K562 (cell line): Measurements from ENCODE around the gene RPLP2. TPM values are rescaled to one million over a fixed set of nuclear protein-coding genes. Genes with fewer than 3 reads are reported as not detected.

Source experiments
- ATAC-seq: fragments of 200-7000 bp; cut with Tn5 transposase; 3 replicates; pipeline ENCODE4 v1.9.1; 2020; ENCODE audit warnings: moderate library complexity
- BruUV-seq: library from RNA; stranded (reverse); fragments of 400-500 nt; replicated peaks from 2 replicates; lab custom pipeline; 2021; lab: Mats Ljungman, UMichigan
- CTCF ChIA-PET: fragments of 300-600 bp; formaldehyde crosslinking; extraction: SDS; loops from one replicate; lab custom pipeline; 2021; ENCODE audit warnings: low intra/inter-chr PET ratio; lab: Yijun Ruan, JAX
- POLR2A ChIA-PET: fragments of 300-600, 350-650 bp; sonication (Branson Sonifier 250); formaldehyde crosslinking; extraction: SDS; loops from one replicate; lab custom pipeline; 2021; ENCODE audit warnings: antibody characterized with exemption, inconsistent platforms; lab: Yijun Ruan, JAX
- DNase-seq, 4 experiments: peaks; one replicate each; pipeline versions ENCODE4 v3.0.0 to v3.0.0-alpha.2; 2011 to 2018; ENCODE audit warnings: low spot score in 3 of 4, mixed read lengths in 3 of 4; ENCODE audit errors: extremely low read depth in 1 of 4
- FAIRE-seq: peaks from 2 replicates; lab custom pipeline; 2011; peaks lifted over from hg19 to GRCh38; lab: Jason Lieb, UNC
- H2AFZ ChIP-seq: 2 replicates; pipeline ENCODE4 v1.6.0; 2011; ENCODE audit warnings: low read depth, low read length, control low read depth, inconsistent platforms
- H3K27ac ChIP-seq: fragments of 200-600 bp; 3 replicates; pipeline ENCODE4 v1.8.0; 2011; ENCODE audit warnings: low read depth, mild to moderate bottlenecking, control low read depth, inconsistent platforms, low read length, moderate library complexity, mixed read lengths; ENCODE audit errors: extremely low read depth
- H3K27me3 ChIP-seq, 2 experiments: fragments of 300-600 bp in 1 of 2; 2 replicates in 1 of 2; 3 replicates in 1 of 2; pipeline versions ENCODE4 v1.6.0 to v1.8.0; 2011; ENCODE audit warnings: inconsistent platforms in 2 of 2, low read length in 2 of 2, mild to moderate bottlenecking in 1 of 2, mixed read lengths in 1 of 2, moderate library complexity in 1 of 2; ENCODE audit not compliant: control insufficient read depth in 2 of 2, insufficient read depth in 2 of 2
- H3K36me3 ChIP-seq: fragments of 300-600 bp; 3 replicates; pipeline ENCODE4 v1.8.0; 2011; ENCODE audit warnings: mild to moderate bottlenecking, low read length, inconsistent platforms; ENCODE audit not compliant: control insufficient read depth, insufficient read depth
- H3K4me1 ChIP-seq, 2 experiments: fragments of 200-600 bp in 1 of 2; replicated peaks in 1 of 2; 2 replicates in 1 of 2; 3 replicates in 1 of 2; pipeline versions ENCODE4 v1.5.1 to v1.8.0; 2011; ENCODE audit warnings: inconsistent platforms in 2 of 2, low read length in 2 of 2, mild to moderate bottlenecking in 1 of 2, mixed read lengths in 1 of 2, moderate library complexity in 1 of 2; ENCODE audit not compliant: control insufficient read depth in 2 of 2, insufficient read depth in 2 of 2
- H3K4me2 ChIP-seq: 2 replicates; pipeline ENCODE4 v1.6.1; 2011; ENCODE audit warnings: low read length, control low read depth, inconsistent platforms, mixed read lengths; ENCODE audit not compliant: insufficient read depth
- H3K4me3 ChIP-seq: fragments of 200-600 bp; sonication (generic), shearing (Covaris generic); 2 replicates; pipeline ENCODE4 v1.5.1; 2016; ENCODE audit warnings: control low read depth, inconsistent platforms
- H3K79me2 ChIP-seq: fragments of 200-600 bp; 3 replicates; pipeline ENCODE4 v1.8.0; 2011; ENCODE audit warnings: low read length, inconsistent platforms; ENCODE audit not compliant: control insufficient read depth, insufficient read depth
- H3K9ac ChIP-seq, 2 experiments: 2 replicates each; pipeline versions ENCODE4 v1.6.0 to v1.6.1; 2011; ENCODE audit warnings: low read depth in 2 of 2, low read length in 2 of 2, control low read depth in 1 of 2, inconsistent platforms in 1 of 2, mild to moderate bottlenecking in 1 of 2, mixed read lengths in 1 of 2; ENCODE audit not compliant: insufficient read depth in 1 of 2
- H3K9me1 ChIP-seq: one replicate; pipeline ENCODE4 v1.6.0; 2011; ENCODE audit warnings: inconsistent platforms, mild to moderate bottlenecking, low read length, moderate library complexity; ENCODE audit not compliant: control insufficient read depth, insufficient read depth
- H3K9me3 ChIP-seq: replicated peaks from 2 replicates; pipeline ENCODE4 v1.5.1; 2011; ENCODE audit warnings: low read depth, low read length, inconsistent platforms; ENCODE audit not compliant: control insufficient read depth, insufficient read depth
- H4K20me1 ChIP-seq: replicated peaks from 2 replicates; pipeline ENCODE4 v1.6.1; 2011; ENCODE audit warnings: low read length, inconsistent platforms, mixed read lengths; ENCODE audit not compliant: control insufficient read depth, insufficient read depth
- BRD9 ChIP-seq: fragments of 450-650 bp; IDR thresholded peaks from 2 replicates; pipeline ENCODE4 v1.6.1; 2018; ENCODE audit warnings: low read depth; ENCODE audit not compliant: partially characterized antibody
- CREBBP ChIP-seq: IDR thresholded peaks from one replicate; pipeline ENCODE4 v1.6.1; 2012; ENCODE audit warnings: low read depth, mild to moderate bottlenecking, control low read depth, inconsistent platforms, low read length
- EGR1 ChIP-seq: fragments of 450-650 bp; conservative IDR thresholded peaks from 2 replicates; pipeline ENCODE4 v1.6.1; 2017; ENCODE audit warnings: mild to moderate bottlenecking
- GATAD2A ChIP-seq: fragments of 450-650 bp; IDR thresholded peaks from 2 replicates; pipeline ENCODE4 v1.6.1; 2017
- MAZ ChIP-seq, 2 experiments: fragments of 450-650 bp in 1 of 2; sonication (generic) in 1 of 2; formaldehyde crosslinking; IDR thresholded peaks in 1 of 2; conservative IDR thresholded peaks in 1 of 2; 2 replicates each; pipeline versions ENCODE4 v1.4.0 to v1.5.0; 2020; ENCODE audit warnings: mild to moderate bottlenecking in 1 of 2, missing genetic modification reagents in 1 of 2
- MED1 ChIP-seq: sonication (generic); formaldehyde crosslinking; IDR thresholded peaks from 2 replicates; pipeline ENCODE4 v1.8.1; 2023; ENCODE audit warnings: missing genetic modification reagents, borderline replicate concordance
- MEIS2 ChIP-seq: fragments of 450-650 bp; IDR thresholded peaks from 2 replicates; pipeline ENCODE4 v1.6.1; 2014; ENCODE audit warnings: mild to moderate bottlenecking; ENCODE audit not compliant: partially characterized antibody
- MXI1 ChIP-seq: IDR thresholded peaks from 2 replicates; pipeline ENCODE4 v1.6.1; 2011; ENCODE audit warnings: low read depth, mild to moderate bottlenecking, improper control_type of control experiment, low read length
- NFIC ChIP-seq: fragments of 450-650 bp; IDR thresholded peaks from 2 replicates; pipeline ENCODE4 v1.6.1; 2017; ENCODE audit warnings: mild to moderate bottlenecking, inconsistent platforms
- NFXL1 ChIP-seq: fragments of 450-650 bp; formaldehyde crosslinking; IDR thresholded peaks from 2 replicates; pipeline ENCODE4 v1.4.0; 2021; ENCODE audit warnings: mild to moderate bottlenecking
- RBM14 ChIP-seq: fragments of 200-400 bp; formaldehyde crosslinking; IDR thresholded peaks from 2 replicates; pipeline ENCODE4 v1.6.1; 2018; ENCODE audit warnings: low read depth, mild to moderate bottlenecking, low read length, moderate library complexity, borderline replicate concordance; ENCODE audit not compliant: insufficient read depth
- RBM39 ChIP-seq: fragments of 200-400 bp; formaldehyde crosslinking; optimal IDR thresholded peaks from 2 replicates; pipeline ENCODE3; 2018; ENCODE audit warnings: low read depth, low read length
- SP1 ChIP-seq: sonication (generic); formaldehyde crosslinking; IDR thresholded peaks from 2 replicates; pipeline ENCODE4 v1.8.1; 2022; ENCODE audit warnings: mild to moderate bottlenecking, missing genetic modification reagents
- SUPT5H ChIP-seq: fragments of 450-650 bp; IDR thresholded peaks from 2 replicates; pipeline ENCODE4 v1.6.1; 2016
- TAF15 ChIP-seq: fragments of 200-400 bp; formaldehyde crosslinking; IDR thresholded peaks from 2 replicates; pipeline ENCODE4 v1.6.1; 2017; ENCODE audit warnings: mild to moderate bottlenecking, low read depth, low read length, moderate library complexity
- ZC3H11A ChIP-seq: IDR thresholded peaks from 2 replicates; pipeline ENCODE4 v1.6.1; 2012; ENCODE audit warnings: low read depth, low read length, improper control_type of control experiment
- ZNF586 ChIP-seq: fragments of 450-650 bp; formaldehyde crosslinking; conservative IDR thresholded peaks from 2 replicates; pipeline ENCODE4 v1.4.0; 2020; ENCODE audit warnings: mild to moderate bottlenecking, moderate library complexity
- ZNF76 ChIP-seq: fragments of 250-450 bp; sonication (Bioruptor Pico); IDR thresholded peaks from 2 replicates; pipeline ENCODE4 v1.4.0; 2020; ENCODE audit warnings: mild to moderate bottlenecking, moderate library complexity, borderline replicate concordance
- ZNF830 ChIP-seq: fragments of 250-450 bp; sonication (Bioruptor Pico); IDR thresholded peaks from 2 replicates; pipeline ENCODE4 v1.5.0; 2021; ENCODE audit warnings: mild to moderate bottlenecking
- WGBS: fragments of 100-300 bp; shearing (Covaris generic); methylation state at CpG from one replicate; pipeline ENCODE4 v1.1.6; 2016; ENCODE audit warnings: low coverage, mixed read lengths; ENCODE audit not compliant: insufficient coverage; ENCODE audit errors: missing lambda C conversion rate; 5-methylcytosine and 5-hydroxymethylcytosine counted together
- in situ Hi-C: fragments of 300-500 bp; cut with MboI; formaldehyde crosslinking; loops from 4 replicates; pipeline ENCODE4 v1.15.0; 2018; ENCODE audit warnings: inconsistent platforms, mixed read lengths
- intact Hi-C: fragments of 100-400 bp; cut with micrococcal nuclease; formaldehyde crosslinking; loops from 2 replicates; pipeline ENCODE4 v1.14.2; 2022
- polyA plus RNA-seq, 8 experiments: library from polyadenylated mRNA; depleted of rRNA in 4 of 8; stranded (reverse) in 5 of 8; unstranded in 3 of 8; fragments of >200 nt; fragmentation: Nextera tagmentation in 2 of 8; fragmentation: Illumina TruSeq in 1 of 8; extraction: Ambion mirVana in 2 of 8; extraction: Trizol in 1 of 8; gene quantifications; 2 replicates each; pipeline versions ENCODE4 v1.2.1 to v1.2.3, GENCODE V29; 2011 to 2014; ENCODE audit warnings: inconsistent platforms in 1 of 8, missing spikeins in 1 of 8
- total RNA-seq, 7 experiments: library from RNA; depleted of rRNA in 6 of 7; stranded (reverse); fragments of >200 nt in 6 of 7; fragmentation: Illumina TruSeq in 2 of 7; extraction: Trizol in 2 of 7; gene quantifications; 2 replicates each; pipeline versions ENCODE4 v1.2.1 to v1.2.3, GENCODE V29; 2011 to 2021; ENCODE audit warnings: low replicate concordance in 1 of 7
- TF ChIP-seq, protein P1 (sequence below): fragments of 450-650 bp; conservative IDR thresholded peaks from 2 replicates; pipeline ENCODE4 v1.6.1; 2016; ENCODE audit warnings: missing genetic modification characterization, low read depth, mild to moderate bottlenecking, missing compliant biosample characterization, moderate library complexity
- TF ChIP-seq, protein P2 (sequence below): fragments of 250-450 bp; sonication (Bioruptor Pico); IDR thresholded peaks from 2 replicates; pipeline ENCODE4 v1.5.1; 2021; ENCODE audit warnings: mild to moderate bottlenecking
- TF ChIP-seq, protein P3 (sequence below): sonication (generic); formaldehyde crosslinking; IDR thresholded peaks from 2 replicates; pipeline ENCODE4 v1.9.0; 2022; ENCODE audit warnings: mild to moderate bottlenecking, missing genetic modification reagents

Gene RPLP2
- total and polyA plus RNA-seq, 9 of the 15 experiments (the other 6 are each of a cell fraction or from before 2014, with no cell fraction given): 528 to 3,807 (median 1,633) TPM

DNA sequence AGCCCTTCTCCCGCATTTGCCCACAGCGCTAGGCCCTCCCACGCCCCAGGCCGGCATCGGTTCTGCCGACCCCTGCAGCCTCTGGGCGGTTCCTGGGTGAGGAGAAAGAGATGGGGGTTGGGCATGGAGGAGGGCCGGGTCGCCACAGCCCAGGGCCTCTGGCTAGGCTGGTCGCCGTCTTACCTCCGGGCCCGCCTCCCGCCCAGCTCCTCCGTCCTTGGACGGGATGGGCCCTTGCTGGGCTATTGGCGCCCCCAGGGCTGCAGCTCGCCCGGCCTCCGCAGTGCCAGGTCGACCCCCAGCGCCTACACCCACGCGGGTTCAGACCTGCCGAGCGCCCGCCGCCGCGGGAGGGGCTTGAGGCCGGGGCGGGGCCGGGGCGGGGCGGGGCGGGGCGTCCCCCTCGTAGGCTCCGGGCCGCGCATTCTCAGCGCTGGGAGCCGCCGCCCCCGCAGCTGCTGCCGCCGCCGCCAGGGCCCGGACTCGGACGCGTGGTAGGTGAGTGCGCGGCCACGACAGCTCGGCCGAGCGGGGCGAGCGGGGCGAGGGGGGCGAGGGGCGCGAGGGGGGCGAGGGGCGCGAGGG is 22.9 kb downstream of the RPLP2 start, which contains the start of gene CD151:
Gene CD151 (plus strand): TSS at position 424 of the 585 bp plus-strand sequence. CDS start 3,118 bp downstream, outside the sequence.
- peaks cover 23 to 91% of the 10 kb centered on the region in 2 experiments for H3K4me1 ChIP-seq
- no peak for FAIRE-seq
- ChIA-PET POLR2A (interaction anchor here (0.6 to 2.3 kb wide), 5 partner anchors 8 to 149 kb away, joined by 3 to 11 read pairs (median 5); partner anchors contain the start of gene PNPLA2), CTCF (no interaction called here)
- H3K4me3 ChIP-seq: peak within 1 kb of the TSS; percentile 87
- BruUV-seq: no TSS peak
- H2AFZ ChIP-seq: peak within 1 kb of the TSS; percentile 95
- ATAC-seq: peak; percentile 76
- 0% methylated on average over 39 of the region's 67 CpGs for WGBS
- peak; percentile 73 to 84 (median 78) for DNase-seq
- intact Hi-C loops: loop anchor here (2.0 kb wide), 1 partner anchor 28 kb away; the partner anchor contains the start of gene PIDD1
- H4K20me1 ChIP-seq: peaks cover 7% of the 10 kb centered on the region
- H3K27me3 ChIP-seq: no peaks in the 10 kb centered on the region
- peaks cover 5% of the 10 kb centered on the region for H3K9me1 ChIP-seq
- in situ Hi-C loops: no loop called here
- H3K9ac ChIP-seq: peak within 1 kb of the TSS; percentile 92 to 96
- H3K27ac ChIP-seq: peak within 1 kb of the TSS; percentile 94
- H3K36me3 ChIP-seq: peaks cover 34% of the 10 kb centered on the region; the same call in 1 of the 3 replicates
- peak within 1 kb of the TSS; percentile 85 for H3K4me2 ChIP-seq
- peaks cover 44% of the 10 kb centered on the region for H3K79me2 ChIP-seq
- H3K9me3 ChIP-seq: no peaks in the 10 kb centered on the region
- TF ChIP-seq, protein P1, sequence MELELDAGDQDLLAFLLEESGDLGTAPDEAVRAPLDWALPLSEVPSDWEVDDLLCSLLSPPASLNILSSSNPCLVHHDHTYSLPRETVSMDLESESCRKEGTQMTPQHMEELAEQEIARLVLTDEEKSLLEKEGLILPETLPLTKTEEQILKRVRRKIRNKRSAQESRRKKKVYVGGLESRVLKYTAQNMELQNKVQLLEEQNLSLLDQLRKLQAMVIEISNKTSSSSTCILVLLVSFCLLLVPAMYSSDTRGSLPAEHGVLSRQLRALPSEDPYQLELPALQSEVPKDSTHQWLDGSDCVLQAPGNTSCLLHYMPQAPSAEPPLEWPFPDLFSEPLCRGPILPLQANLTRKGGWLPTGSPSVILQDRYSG (tag): no peak
- TF ChIP-seq SP1 (peak; percentile 50; the same call in 1 of the 2 replicates), SUPT5H (peak; percentile 52), MXI1 (no peak), EGR1 (peak; percentile 93), RBM14 (no peak), MED1 (CRISPR knock-in tag) (no peak), ZNF76 (CRISPR knock-in tag) (no peak), NFXL1 (no peak), ZNF830 (CRISPR knock-in tag) (no peak), MAZ (CRISPR knock-in tag; conservative IDR thresholded peaks at IDR 0.05 in 1 of 2, IDR thresholded peaks at IDR 0.05 in 1 of 2) (peak; percentile 74 to 76), CREBBP (no peak), TAF15 (no peak), NFIC (no peak), RBM39 (peak; percentile 46), BRD9 (no peak), GATAD2A (peak; percentile 41; the same call in 1 of the 2 replicates), MEIS2 (no peak), ZC3H11A (no peak), ZNF586 (CRISPR knock-in tag) (no peak)
- TF ChIP-seq, protein P2, sequence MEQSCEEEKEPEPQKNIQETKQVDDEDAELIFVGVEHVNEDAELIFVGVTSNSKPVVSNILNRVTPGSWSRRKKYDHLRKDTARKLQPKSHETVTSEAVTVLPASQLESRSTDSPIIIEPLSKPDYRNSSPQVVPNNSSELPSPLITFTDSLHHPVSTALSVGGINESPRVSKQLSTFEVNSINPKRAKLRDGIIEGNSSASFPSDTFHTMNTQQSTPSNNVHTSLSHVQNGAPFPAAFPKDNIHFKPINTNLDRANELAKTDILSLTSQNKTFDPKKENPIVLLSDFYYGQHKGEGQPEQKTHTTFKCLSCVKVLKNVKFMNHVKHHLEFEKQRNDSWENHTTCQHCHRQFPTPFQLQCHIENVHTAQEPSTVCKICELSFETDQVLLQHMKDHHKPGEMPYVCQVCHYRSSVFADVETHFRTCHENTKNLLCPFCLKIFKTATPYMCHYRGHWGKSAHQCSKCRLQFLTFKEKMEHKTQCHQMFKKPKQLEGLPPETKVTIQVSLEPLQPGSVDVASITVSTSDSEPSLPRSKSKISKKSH (CRISPR knock-in tag): no peak
- TF ChIP-seq, protein P3, sequence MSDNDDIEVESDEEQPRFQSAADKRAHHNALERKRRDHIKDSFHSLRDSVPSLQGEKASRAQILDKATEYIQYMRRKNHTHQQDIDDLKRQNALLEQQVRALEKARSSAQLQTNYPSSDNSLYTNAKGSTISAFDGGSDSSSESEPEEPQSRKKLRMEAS (CRISPR knock-in tag): peak; percentile 29; the same call in 1 of the 2 replicates
